HG03565 (cell line): Measurements from ENCODE around the gene ACTG2.
"Not testable (repeated sequence)": the region's sequence is repeated elsewhere in the genome, so short reads cannot be mapped to it uniquely, and the experiment has no call there.

Experiments
- ATAC-seq: cut with Tn5 transposase; IDR thresholded peaks from one replicate; pipeline ENCODE4 v1.9.1; 2021; ENCODE audit warnings: mild to moderate bottlenecking, moderate library complexity; ENCODE audit not compliant: unreplicated experiment

Gene ACTG2

DNA sequence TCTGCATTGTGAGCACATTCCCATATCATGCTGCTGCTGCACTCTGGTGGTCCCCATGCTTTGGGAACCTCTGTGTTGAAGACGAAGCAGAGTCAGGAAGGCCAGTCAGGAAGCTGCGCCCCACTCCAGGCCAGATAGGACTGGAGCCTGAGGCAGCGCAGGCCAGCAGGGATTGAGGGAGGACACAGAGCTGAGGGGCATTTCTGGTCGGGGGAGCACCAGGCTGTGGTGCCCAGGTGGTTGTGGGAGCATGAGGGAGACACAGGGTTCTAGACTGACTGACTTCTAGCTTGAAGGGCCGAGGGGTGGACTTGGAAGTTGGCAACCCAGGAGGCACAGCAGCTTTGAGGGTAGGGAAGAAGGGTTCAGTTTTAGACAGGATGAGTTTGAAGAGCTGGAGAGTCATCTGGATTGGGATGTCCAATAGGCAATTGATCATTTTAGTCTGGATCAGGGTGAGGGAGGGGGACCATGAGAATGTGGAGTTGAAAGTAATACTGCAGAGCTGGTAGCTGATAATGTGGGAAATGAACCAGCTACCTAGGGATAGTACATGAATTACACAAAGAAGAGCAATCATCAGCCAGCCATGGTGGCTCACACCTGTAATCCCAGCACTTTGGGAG, 1.4 kb upstream of the ACTG2 start:
- no peak for ATAC-seq

DNA sequence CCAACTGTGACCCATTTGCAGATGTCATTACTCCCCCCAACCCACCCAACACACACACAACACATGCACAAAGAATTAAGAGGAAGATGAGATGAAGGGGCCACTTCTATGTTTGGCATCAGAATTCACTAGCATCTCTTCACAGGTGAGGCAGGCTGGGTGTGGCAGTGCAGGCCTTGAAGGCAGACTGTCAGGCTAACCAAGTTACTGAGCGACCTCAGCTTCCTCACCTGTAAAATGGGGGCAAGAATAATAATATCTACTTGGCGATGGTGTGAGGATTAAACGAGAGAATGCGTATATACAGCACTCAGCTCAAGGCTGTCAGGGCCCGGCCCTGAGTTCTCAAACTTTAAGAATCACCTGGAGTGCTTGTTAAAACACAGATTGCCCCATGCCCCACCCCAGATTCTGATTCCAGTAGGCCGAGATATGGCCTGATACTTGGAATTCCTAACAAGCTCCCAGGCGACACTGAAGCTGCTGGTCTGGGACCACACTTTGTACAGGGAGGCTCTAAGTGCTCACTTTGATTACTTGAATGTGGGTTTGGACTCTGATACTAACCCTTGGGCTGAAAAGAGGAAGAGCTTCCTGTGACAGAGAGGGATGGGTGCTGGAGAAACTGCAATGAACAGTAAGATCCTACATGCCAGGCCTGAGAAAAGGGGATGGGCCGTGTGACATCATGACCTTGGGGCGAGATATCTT, 1.1 kb downstream of the ACTG2 start:
- ATAC-seq = no peak

DNA sequence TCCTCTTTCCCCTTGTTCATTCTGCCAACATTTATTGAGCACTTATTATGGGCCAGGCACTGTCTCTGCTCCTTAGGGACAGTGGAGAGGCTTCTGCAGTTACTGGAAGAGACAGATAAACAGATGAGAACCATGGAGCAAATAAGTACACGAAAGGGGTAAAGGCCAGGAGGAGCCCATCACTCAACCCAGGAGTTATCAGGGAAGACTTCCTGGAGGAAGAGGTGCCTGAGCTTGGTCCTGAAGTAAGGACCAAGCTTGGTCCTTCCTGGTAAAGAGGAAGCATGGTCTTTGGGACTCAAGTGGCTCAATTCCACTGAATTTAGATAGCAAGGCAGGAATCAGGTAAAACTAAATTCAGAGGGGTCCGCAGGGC, 1.7 kb downstream of the ACTG2 start:
- no peak for ATAC-seq

DNA sequence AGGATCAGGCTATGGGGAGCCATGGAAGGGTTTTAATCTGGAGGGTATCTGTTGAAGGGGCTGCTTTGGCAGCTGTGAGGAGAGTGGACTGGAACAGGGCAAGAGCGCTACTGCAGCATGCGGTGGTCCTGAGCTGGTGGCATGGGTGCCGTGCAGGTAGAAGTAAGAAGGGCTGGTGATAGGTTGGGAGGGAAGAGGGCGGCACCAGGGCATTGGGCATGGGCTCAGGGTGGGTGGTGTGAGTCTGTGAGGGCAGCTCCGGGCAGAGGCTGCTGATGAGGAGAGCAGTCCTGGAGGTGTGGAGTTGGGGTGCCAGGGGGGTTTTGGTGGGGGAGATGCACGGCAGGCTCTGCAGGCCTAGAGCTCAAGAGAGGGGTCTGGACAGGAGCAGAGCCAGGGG, 2.1 kb downstream of the ACTG2 start:
- no peak for ATAC-seq

GRCh38 chr2:73895473-73895872, 2.7 kb downstream of the ACTG2 start:
- no peak for ATAC-seq

DNA sequence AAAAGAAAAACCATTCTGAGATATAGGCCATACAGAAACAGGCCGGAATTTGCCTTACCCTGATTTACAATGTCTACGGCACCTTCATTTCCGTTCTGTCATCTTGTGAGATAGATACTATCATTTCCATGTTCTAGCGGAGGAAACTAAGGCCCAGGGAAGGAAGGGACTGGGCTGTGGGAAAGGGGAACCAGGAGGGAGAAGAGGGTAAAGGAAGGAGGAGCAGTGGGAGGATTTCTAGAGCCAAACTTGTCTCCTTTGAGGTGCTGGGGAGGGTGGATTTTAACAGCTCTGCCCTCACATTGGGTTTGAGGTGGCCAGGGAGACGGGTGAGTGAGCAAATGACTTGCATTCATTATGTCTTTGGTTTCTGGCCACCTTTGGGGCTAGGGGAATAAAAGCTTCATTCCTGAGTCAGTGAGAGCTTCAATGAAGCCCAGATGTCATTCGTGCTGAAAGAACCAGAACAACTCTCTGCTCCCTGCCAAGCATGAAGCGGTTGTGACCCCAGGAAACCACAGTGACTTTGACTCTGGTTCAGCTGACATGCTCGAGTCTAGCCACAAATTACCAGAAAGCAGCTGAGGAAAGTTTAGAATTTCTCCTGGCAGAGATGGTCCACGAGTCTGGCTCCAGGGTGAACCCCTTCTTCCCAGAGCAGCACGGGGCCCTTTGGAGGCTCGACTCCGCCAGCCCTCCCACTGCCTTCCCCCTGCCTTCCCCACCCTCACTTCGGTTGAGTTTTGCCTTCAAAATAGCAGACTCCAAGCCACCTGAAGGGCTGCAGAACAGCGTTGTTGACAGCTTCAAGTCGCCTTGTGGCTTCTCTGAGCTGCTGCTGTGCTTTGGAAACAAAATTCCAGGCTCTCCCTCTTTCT, 3.8 kb downstream of the ACTG2 start:
- ATAC-seq = no peak

DNA sequence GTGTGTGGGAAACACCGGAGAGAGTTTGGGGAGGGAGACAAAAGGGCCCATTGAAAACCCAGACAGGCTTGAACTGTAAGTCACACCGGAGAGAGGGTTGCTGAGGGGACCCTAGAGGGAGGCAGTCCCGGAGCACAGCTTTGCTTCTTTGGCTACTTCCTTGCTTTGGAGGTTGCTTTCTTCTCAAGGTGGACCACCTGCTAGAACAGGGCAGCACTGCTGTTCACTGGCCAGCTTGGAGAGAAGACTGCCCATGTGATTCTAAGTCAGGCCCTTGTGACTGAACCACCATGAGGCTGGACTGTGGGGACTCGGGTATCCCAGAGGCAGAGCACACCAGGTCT, 4.4 kb downstream of the ACTG2 start:
- ATAC-seq = no peak

DNA sequence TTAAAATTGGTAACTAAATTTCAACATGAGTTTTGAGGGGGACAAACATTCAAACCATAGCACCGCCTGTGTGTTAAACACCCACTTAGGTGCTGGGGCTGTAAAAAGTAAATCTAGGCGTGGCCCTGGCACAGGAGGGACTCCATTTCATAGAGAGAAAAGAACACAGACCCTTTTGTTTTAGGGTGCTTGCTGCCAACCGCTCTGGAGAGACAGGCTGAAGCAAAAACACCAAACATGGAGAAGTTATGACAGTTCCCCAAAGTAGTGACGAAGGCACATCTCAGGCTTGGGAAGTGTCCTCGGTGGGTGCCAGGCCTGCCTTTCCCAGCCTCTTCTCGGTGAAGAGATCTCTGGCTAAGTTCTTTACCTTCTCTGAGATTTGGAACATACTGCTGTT, 5.1 kb downstream of the ACTG2 start:
- no peak for ATAC-seq

DNA sequence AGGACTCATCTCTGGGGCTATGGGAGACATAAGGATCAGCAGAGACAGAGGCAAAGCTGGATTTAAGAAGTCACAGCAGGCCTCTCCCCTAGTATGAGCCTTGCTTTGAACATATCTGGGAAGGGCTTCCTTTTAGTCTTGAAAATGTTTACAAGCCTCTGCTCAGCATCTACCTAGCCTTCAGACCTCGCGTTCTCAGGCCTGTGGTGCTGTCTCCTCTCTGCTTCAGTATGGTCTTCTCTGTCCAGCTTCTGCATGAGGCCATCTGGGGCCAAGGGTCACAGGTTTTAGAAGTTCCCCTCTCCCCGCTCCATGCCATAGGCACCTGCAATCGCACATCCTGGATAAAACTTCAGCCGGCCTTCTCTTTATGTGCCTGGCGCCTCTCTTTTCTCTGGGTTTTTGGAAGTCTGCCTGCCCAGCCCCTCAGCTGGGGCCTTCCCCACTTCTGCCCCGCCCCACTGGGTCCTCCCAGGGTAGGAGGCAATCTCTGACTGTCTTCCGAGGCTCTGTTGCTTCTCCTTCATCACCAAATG, 7.1 kb downstream of the ACTG2 start:
- ATAC-seq = no peak

- no peak for ATAC-seq
Measured at GRCh38 chr2:73901143-73901542, 8.3 kb downstream of the ACTG2 start.

DNA sequence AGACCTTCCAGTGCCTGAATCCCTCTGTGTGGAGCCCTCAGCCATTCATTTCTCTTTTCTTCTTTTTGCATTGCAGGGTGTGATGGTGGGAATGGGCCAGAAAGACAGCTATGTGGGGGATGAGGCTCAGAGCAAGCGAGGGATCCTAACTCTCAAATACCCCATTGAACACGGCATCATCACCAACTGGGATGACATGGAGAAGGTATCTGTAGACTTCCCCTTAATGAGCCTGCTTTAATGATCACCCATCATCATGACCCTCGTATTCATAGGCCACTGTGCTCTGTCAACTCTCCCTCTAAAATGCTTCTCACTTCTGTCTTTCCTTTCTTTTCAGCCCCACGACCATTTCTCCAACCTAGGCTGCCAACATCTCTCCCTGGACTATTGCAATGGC, 9.5 kb downstream of the ACTG2 start:
- no peak for ATAC-seq

DNA sequence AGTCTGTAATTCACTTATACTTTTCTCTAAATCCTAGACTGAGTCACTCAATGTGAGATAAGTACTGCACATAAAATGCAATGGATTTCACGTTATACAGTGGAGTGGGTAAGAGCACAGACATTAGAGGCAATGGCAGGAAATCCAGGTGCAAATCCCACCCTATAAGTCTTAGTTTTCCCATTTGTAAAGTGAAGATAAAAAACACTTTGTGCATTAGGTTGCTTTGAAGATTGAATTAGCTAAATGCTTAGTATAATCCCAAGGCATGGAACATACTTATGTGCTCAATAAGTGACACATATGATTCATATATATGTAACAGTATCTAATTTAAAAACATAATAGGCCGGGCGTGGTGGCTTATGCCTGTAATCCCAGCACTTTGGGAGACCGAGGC, 10.5 kb downstream of the ACTG2 start:
- ATAC-seq = no peak

DNA sequence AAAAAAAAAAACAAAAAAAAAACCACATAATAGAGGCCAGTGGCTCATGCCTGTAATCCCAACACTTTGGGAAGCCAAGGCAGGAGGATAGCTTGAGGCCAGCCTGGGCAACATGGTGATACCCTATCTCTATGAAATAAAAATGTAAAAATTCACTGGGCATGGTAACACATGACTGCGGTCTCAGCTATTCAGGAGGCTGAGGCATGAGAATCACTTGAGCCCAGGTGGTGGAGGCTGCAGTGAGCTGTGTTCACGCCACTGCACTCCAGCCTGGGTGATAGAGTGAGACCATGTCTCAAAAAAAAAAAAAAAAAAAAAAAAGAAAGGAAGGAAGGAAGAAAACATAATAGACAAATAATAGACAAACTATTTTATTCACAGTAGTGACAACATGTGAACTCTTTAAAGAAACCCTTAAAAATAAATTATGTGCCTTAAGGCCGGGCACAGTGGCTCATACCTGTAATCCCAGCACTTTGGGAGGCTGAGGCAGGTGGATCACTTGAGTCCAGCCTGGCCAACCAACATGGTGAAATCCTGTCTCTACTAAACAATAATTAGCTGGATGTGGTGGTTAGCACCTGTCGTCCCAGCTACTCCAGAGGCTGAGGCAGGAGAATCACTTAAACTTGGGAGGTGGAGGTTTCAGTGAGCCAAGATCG, 11.3 kb downstream of the ACTG2 start:
- ATAC-seq = not testable (repeated sequence)

DNA sequence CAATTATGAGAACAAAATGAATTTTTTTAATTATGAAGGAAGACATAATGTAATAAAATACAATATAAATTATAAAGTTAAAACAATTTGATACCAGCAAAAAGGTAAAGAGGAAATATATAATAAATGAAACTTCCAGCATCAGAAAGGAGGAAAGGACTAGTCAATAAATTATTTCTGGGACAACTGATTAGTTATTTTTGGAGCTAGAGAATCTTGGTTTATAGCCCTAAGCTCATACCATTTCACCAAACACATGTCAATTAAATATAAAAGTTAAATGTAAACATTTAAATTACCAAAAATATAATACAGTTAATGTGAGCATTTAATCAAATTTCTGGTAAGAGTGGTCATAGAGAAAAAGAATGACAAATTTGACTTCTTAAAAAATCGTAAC, 12.1 kb downstream of the ACTG2 start:
- no peak for ATAC-seq

GRCh38 chr2:73906847-73907505, 14.2 kb downstream of the ACTG2 start:
- ATAC-seq = no peak

DNA sequence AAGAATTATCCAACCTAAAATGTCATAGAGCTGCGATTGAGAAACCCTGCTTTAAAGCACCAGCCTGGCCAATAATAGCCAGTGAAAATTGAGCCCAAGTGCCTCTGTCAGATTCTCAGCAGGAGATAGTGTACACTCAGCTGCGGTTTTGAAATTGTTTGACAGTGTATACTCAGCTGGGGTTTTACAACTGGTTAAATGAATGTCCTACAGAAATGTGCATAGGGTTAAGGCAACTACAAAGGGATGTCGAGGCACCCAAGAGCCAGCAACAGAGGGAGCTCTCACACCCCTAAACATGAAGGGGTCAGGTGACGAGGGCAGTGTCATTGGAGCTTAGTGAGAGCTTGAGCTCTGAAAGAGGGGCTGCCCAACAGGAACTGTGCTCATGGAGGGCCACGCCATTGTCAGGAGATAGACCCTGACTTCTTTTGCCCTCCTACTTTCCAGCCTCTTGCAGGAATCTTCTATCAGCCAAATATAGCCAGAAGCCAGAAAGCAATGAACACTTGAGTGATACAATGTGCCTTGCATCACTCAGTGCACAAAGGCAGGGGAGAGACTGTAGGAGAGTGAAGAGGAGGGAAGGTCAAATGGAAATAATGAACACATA, 15.1 kb downstream of the ACTG2 start:
- ATAC-seq = peak; percentile 61

DNA sequence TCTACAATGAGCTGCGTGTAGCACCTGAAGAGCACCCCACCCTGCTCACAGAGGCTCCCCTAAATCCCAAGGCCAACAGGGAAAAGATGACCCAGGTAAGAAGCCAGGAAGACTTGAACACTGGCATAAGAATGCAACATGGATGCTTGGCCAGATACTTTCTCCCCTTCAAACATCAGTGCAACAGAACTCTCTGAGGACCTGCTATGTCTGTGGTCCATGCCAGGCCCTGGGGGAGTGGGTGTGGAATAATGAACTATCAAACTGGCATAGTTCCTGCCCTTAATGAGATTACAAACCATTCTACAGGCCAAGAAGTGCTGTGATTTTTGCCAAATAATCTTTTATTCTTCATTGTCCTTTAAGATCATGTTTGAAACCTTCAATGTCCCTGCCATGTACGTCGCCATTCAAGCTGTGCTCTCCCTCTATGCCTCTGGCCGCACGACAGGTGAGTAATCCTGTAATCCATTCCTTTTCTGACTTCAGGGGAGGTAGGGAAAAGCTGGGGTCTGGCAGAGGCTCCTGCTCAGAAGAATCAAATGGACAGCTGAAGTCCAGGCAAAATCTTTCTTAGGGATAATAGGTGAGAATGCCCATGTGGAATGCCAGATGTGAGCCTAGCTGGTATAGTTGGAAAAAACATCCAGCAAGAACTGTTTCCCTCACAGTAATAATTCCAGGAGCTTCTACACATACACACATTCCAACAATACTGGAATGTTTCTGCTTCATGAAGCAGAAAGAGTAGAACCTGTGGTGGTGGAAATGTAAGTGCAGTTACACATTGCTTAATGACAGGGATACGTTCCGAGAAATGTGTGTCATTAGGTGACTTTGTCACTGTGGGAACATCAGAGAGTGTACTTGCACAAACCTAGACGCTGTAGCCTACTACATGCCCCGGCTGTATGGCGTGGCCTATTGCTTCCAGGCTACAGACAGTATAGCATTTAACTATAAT, 16.2 kb downstream of the ACTG2 start:
- ATAC-seq = no peak

DNA sequence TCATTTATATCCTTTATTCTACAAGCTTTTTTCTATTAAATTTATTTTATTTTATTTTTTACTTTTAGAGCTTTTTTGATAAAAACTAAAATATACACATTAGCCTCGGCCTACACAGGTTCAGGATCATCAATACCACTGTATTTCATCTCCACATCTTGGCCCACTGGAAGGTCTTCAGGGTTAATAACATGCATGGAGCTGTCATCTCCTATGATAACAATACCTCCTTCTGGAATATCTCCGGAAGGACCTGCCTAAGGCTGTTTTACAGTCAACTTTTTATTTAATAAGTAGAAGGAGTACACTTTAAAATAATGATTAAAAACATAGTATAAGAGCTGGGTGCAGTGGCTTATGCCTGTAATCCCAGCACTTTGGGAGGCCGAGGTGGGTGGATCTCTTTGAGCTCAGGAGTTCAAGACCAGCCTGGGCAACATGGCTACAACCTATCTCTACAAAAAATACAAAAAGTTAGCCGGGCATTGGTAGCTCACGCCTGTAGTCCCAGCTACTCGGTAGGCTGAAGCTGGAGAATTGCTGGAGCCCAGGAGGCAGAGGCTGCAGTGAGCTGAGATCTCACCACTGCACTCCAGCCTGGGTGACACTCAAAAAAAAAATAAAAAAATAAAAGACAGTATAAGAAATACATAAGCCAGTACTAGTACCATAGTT, 18.2 kb downstream of the ACTG2 start:
- no peak for ATAC-seq
